OCI-LY3 (cell line): ENCODE data around the gene MAGI2.

Source experiments
- H2AFZ ChIP-seq: fragments of 200-600, 300-600 bp; shearing (Covaris generic); 2 replicates; pipeline ENCODE4 v1.6.0; 2014; ENCODE audit warnings: antibody characterized with exemption, low read depth, low read length
- H3K27ac ChIP-seq: fragments of 200-600, 300-600 bp; sonication (generic); 2 replicates; pipeline ENCODE4 v1.5.1; 2014; ENCODE audit warnings: mild to moderate bottlenecking, low read length, moderate library complexity, mixed read lengths
- H3K27me3 ChIP-seq: fragments of 200-600, 300-600 bp; sonication (generic); 2 replicates; pipeline ENCODE4 v1.6.1; 2014; ENCODE audit warnings: low read depth, low read length, mixed read lengths
- H3K36me3 ChIP-seq: fragments of 200-600, 300-600 bp; sonication (generic); replicated peaks from 2 replicates; pipeline ENCODE3; 2014; ENCODE audit warnings: low read depth, low read length, mixed read lengths
- H3K4me1 ChIP-seq: fragments of 300-600, 200-600 bp; sonication (generic); 2 replicates; pipeline ENCODE4 v1.6.1; 2014; ENCODE audit warnings: low read length, mixed read lengths
- H3K4me2 ChIP-seq: fragments of 200-600, 300-600 bp; sonication (generic); 2 replicates; pipeline ENCODE4 v1.6.1; 2014; ENCODE audit warnings: low read length, mixed read lengths
- H3K4me3 ChIP-seq: fragments of 300-600, 200-600 bp; sonication (generic); 2 replicates; pipeline ENCODE4 v1.5.1; 2014; ENCODE audit warnings: antibody characterized with exemption, mild to moderate bottlenecking, low read length, moderate library complexity
- H3K79me2 ChIP-seq: fragments of 300-600, 200-600 bp; shearing (Covaris generic); 2 replicates; pipeline ENCODE4 v1.6.1; 2014; ENCODE audit warnings: mild to moderate bottlenecking, low read length, mixed read lengths
- H3K9ac ChIP-seq: fragments of 300-600, 200-600 bp; shearing (Covaris generic); 2 replicates; pipeline ENCODE4 v1.6.0; 2014; ENCODE audit warnings: mild to moderate bottlenecking, low read length, moderate library complexity
- H3K9me3 ChIP-seq: fragments of 200-600, 300-600 bp; shearing (Covaris generic); 2 replicates; pipeline ENCODE4 v1.6.1; 2014; ENCODE audit warnings: low read length, mixed read lengths; ENCODE audit not compliant: insufficient read depth
- H4K20me1 ChIP-seq: fragments of 200-600, 300-600 bp; sonication (generic); 2 replicates; pipeline ENCODE4 v1.6.1; 2016; ENCODE audit warnings: low read length, mixed read lengths; ENCODE audit not compliant: insufficient read depth
- EZH2phosphoT487 ChIP-seq: fragments of 200-600 bp; shearing (Covaris generic); IDR thresholded peaks from 2 replicates; pipeline ENCODE4 v1.6.1; 2018; ENCODE audit warnings: antibody characterized with exemption, mixed run types, low read depth
- TF ChIP-seq, protein P1 (sequence below): fragments of 200-600, 300-600 bp; sonication (generic); IDR thresholded peaks from 2 replicates; pipeline ENCODE4 v1.5.1; 2014; ENCODE audit warnings: antibody characterized with exemption, low read length, low read depth

The MAGI2 gene

DNA sequence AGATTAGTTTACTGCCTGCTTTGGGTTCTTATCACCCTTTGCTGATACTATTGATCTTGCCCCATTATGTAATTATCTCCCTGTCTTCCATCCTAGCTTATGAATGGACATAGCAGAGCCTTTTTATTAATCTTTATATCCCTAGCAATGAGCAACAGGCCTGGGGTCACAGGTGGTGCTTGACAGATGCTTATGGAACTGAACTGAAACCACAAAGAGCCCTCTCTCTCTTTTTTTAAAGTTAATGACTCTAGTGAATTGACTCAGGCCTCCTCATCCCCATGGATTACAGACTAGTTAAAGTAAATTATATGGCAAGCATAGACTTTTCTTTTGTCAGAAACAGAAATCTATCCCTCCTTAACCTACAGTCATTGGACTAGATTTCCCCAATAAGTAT lies 1389.7 kb downstream of the MAGI2 start:
- H3K79me2 ChIP-seq, result no peaks in the 10 kb centered on the region
- no peak for TF ChIP-seq EZH2phosphoT487
- TF ChIP-seq, protein P1, sequence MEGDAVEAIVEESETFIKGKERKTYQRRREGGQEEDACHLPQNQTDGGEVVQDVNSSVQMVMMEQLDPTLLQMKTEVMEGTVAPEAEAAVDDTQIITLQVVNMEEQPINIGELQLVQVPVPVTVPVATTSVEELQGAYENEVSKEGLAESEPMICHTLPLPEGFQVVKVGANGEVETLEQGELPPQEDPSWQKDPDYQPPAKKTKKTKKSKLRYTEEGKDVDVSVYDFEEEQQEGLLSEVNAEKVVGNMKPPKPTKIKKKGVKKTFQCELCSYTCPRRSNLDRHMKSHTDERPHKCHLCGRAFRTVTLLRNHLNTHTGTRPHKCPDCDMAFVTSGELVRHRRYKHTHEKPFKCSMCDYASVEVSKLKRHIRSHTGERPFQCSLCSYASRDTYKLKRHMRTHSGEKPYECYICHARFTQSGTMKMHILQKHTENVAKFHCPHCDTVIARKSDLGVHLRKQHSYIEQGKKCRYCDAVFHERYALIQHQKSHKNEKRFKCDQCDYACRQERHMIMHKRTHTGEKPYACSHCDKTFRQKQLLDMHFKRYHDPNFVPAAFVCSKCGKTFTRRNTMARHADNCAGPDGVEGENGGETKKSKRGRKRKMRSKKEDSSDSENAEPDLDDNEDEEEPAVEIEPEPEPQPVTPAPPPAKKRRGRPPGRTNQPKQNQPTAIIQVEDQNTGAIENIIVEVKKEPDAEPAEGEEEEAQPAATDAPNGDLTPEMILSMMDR, result no peak
- no peak overlapping the region for H3K4me3 ChIP-seq
- no peak overlapping the region for H3K27ac ChIP-seq
- H3K36me3 ChIP-seq, result no peaks in the 10 kb centered on the region
- no peaks in the 10 kb centered on the region for H3K9me3 ChIP-seq
- H3K9ac ChIP-seq, result no peak overlapping the region
- peaks cover 18% of the 10 kb centered on the region for H3K27me3 ChIP-seq
- no peaks in the 10 kb centered on the region for H4K20me1 ChIP-seq
- no peak overlapping the region for H3K4me2 ChIP-seq
- H3K4me1 ChIP-seq, result peaks cover 7% of the 10 kb centered on the region
- no peak overlapping the region for H2AFZ ChIP-seq

DNA sequence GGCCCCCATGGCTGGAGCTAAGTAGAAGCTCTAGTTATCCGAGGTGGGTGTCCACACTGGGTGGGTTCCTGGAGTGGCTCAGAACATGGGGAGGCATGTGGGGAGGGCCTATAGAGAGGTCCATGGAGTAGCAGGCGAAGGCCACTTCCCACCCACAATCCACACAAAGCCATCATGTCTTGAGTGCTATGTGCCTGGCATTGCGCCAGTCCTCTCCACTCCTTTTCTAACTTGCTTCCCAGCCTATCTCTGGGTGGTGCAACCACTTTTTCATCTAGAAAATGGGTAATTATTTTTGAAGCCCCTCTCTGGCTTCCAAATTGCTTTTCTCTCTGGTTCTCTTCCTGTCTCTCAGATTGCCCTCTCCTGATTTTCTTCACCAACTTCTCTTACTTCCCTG lies 1391.3 kb downstream of the MAGI2 start:
- no peak overlapping the region for H3K27ac ChIP-seq
- H3K27me3 ChIP-seq, result peaks cover 20% of the 10 kb centered on the region
- peaks cover 14% of the 10 kb centered on the region for H3K4me1 ChIP-seq
- no peaks in the 10 kb centered on the region for H3K9me3 ChIP-seq
- no peaks in the 10 kb centered on the region for H3K36me3 ChIP-seq
- no peaks in the 10 kb centered on the region for H4K20me1 ChIP-seq
- TF ChIP-seq EZH2phosphoT487, result no peak
- TF ChIP-seq, protein P1, result no peak
- H3K4me3 ChIP-seq, result no peak overlapping the region
- H3K9ac ChIP-seq, result no peak overlapping the region
- no peak overlapping the region for H3K4me2 ChIP-seq
- no peak overlapping the region for H2AFZ ChIP-seq
- H3K79me2 ChIP-seq, result no peaks in the 10 kb centered on the region

DNA sequence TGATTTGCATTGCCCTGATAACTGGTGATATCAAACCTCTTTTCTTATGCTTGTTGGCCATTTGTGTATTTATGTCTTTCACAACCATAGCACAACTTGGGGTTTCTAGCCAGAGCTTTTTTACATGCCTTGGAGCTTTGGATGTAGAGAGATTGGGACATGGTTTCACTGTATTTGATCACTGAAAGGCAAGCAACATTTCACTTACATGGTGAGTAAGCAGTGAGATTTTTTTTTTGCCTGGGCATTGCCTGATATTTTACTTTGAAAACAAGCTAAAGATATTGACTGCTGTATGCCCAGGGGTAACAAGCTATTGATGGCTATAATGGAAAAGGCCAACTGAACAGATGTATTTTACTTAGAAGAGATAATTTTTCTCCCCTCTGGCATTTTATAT lies 1395.9 kb downstream of the MAGI2 start:
- no peak overlapping the region for H3K4me2 ChIP-seq
- no peaks in the 10 kb centered on the region for H3K79me2 ChIP-seq
- no peaks in the 10 kb centered on the region for H3K9me3 ChIP-seq
- H3K36me3 ChIP-seq, result no peaks in the 10 kb centered on the region
- H4K20me1 ChIP-seq, result no peaks in the 10 kb centered on the region
- peaks cover 18% of the 10 kb centered on the region for H3K27me3 ChIP-seq
- H3K4me1 ChIP-seq, result peaks cover 11% of the 10 kb centered on the region
- no peak overlapping the region for H3K9ac ChIP-seq
- no peak overlapping the region for H3K4me3 ChIP-seq
- TF ChIP-seq, protein P1, result no peak
- no peak for TF ChIP-seq EZH2phosphoT487
- no peak overlapping the region for H2AFZ ChIP-seq
- H3K27ac ChIP-seq, result no peak overlapping the region

DNA sequence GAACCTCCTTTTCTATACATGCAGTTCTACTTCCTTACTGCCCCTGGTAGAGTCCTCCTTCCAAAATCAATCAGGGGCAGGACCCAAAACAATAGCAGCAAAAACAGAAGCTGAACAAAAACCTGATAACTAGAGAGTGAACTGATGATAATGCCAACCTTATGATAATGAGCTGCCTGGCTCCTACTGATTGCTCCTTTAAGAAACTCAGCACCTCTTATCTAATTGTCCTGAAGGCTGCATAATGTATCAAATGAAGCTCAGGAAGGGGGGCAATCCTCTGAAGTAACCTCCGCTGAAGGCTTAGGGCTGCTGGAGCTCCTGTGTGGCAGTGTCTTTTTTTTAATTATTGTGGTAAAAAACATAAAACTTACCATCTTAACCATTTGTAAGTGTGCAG lies 1397.9 kb downstream of the MAGI2 start:
- no peaks in the 10 kb centered on the region for H3K79me2 ChIP-seq
- peaks cover 11% of the 10 kb centered on the region for H3K4me1 ChIP-seq
- H3K36me3 ChIP-seq, result no peaks in the 10 kb centered on the region
- H3K9me3 ChIP-seq, result no peaks in the 10 kb centered on the region
- no peak overlapping the region for H3K4me2 ChIP-seq
- TF ChIP-seq, protein P1, result no peak
- TF ChIP-seq EZH2phosphoT487, result no peak
- no peaks in the 10 kb centered on the region for H4K20me1 ChIP-seq
- no peak overlapping the region for H3K4me3 ChIP-seq
- H2AFZ ChIP-seq, result no peak overlapping the region
- H3K9ac ChIP-seq, result no peak overlapping the region
- H3K27ac ChIP-seq, result no peak overlapping the region
- peaks cover 18% of the 10 kb centered on the region for H3K27me3 ChIP-seq
